ENCODE results near the gene ACADVL.
"Not testable (repeated sequence)": the region's sequence is repeated elsewhere in the genome, so short reads cannot be mapped to it uniquely, and the experiment has no call there.

The ACADVL gene

DNA sequence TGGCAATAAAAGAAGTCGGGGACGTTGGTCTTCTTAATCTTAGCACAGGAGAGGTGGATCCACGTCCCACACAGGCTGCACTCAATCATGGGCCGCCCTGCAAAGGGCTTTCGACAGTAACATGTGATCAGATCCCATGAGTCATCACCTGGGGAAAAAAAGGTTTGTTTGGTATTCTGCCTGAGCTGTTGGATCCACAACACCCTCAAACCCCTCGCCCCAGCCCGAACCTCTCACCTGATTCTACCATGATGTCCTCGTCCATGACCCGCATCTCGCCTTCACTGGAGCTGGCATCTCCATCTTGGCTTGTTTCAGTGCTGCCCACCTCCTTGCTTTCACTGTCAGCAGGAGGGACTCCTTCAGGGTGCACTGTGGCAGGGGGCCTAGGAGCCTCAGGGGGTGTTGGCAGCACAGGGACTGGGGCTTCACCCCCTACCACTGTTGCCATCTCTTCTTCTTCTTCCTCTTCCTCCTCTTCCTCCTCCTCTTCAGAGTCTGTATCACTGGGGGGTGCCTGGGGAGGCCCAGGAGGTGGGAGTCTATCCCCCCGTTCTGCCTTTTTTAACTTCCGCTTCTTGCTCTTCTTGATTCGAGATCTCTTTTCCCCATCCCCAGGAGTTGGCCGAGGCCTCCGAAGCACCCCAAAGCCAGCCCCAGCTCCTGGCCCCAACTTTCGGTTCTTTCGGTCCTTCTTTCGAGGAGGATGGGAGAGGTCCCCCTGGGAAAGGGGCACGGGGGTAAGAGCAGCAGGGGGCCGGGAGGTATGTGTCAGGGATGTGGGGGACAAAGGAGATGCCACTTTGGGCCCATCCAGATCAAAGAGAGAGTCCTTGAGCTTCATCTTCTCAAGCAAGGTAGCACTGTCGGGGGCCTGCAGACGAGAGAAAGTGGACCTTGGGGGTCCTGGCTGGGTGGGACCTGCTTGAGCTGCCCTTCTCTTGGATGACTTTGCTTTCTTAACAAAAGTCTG, 16.2 kb downstream of the ACADVL start:
- no peak for DNase-seq

DNA sequence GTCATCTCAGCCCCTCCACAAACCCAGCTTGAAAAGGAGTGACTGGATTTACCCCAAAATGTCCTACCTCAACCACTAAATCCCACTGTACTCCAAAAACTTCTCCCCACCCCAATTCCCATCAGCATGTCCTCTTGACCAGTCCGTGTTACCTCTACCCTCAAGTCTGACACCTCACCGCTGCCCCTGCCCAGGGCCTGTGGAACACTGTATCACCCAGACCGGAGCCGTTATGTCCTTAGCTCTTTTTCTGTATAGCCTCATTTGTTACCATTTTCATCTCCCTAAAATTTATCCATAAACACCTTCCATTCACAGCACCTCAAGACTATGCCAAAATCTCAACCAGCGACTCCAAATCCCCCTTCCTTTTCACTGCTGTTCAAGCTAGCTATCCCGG, 17.1 kb downstream of the ACADVL start:
- no peak for DNase-seq

DNA sequence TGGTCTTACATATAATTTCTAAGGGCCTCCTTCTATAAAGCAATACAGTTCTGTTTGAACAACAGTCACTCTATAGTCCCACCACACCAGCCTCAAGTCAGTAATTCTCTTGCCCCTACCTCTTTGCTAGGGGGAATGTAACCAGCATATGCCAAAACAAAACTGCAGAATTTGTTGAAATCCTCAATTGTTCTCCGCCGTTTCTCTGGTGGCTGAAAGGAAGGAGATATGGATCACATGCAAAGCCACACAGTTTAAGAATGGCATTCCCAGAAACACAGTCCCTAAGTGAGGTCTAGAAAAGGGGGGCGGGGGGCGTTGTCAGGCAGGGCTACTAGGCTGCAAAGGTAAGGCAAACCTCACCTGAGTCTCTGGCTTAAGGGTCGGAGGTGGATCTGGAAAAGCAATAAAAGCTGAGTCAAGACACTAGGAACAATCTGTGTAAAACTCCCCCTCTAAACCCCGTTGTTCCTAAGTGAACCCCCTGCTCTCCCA, 17.6 kb downstream of the ACADVL start:
- no peak for DNase-seq

DNA sequence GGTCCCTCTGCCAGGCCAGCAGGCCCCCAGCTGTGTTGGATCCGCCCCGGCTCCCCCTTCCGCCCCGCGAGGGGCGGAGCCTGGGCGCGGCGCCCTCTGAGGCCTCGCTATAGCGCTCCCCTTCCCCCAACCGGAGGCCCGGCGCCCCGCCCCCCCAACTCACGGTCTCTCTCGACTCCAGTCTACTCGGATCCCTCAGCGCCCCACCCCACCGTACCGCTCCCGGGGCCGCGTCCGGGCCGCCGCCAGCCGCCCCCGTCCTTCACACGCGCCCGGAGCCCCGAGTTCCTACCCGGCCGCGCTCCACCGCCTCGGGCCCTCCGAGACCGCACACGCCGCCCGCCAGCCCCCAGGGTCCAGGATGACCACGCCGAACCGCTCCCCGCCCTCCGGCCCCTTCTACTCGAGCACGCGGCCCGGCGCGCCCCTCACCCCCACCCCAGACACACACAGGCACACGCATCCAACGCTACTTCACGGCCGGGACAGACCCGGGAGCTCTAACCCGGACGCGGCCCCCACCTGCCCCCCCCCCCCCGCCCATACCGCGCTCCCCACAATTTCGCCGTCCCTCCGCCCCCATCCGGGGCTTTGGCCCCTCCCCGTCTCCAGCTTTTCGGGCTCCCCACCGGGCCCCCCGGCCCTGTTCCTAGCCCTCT, 18.2 kb downstream of the ACADVL start:
- no peak for DNase-seq

DNA sequence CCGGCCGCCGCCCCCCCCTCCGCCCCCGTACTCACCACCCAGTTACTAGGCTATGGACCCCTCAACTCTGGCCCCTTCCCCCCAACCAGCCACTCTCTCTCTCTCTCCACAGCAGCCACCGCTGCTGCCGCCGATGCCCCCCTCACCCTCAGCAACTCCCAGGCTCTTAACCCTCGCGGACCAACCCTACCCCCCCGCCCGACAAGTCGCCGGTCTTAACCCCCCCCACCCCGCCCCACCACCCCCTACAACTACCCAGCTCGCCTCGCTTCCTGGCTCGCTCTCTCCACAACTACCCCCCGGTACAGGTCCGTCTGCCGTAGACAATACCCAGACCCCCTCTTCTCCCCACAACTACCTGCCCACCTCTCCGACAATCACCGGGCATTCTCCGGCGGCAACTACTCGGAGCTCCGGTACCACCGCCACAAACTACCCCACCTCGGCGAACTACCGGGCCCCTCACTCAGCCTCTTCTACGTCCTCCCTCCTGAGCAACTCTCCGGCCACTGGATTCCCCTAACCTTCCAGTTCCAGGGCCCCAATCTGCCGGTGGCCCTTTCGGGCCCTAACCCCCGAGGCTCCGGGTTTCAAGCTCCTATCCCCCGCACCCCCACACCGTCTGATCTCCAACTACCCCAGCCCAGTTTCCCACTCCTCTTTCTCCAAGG, 18.8 kb downstream of the ACADVL start:
- no peak for DNase-seq

DNA sequence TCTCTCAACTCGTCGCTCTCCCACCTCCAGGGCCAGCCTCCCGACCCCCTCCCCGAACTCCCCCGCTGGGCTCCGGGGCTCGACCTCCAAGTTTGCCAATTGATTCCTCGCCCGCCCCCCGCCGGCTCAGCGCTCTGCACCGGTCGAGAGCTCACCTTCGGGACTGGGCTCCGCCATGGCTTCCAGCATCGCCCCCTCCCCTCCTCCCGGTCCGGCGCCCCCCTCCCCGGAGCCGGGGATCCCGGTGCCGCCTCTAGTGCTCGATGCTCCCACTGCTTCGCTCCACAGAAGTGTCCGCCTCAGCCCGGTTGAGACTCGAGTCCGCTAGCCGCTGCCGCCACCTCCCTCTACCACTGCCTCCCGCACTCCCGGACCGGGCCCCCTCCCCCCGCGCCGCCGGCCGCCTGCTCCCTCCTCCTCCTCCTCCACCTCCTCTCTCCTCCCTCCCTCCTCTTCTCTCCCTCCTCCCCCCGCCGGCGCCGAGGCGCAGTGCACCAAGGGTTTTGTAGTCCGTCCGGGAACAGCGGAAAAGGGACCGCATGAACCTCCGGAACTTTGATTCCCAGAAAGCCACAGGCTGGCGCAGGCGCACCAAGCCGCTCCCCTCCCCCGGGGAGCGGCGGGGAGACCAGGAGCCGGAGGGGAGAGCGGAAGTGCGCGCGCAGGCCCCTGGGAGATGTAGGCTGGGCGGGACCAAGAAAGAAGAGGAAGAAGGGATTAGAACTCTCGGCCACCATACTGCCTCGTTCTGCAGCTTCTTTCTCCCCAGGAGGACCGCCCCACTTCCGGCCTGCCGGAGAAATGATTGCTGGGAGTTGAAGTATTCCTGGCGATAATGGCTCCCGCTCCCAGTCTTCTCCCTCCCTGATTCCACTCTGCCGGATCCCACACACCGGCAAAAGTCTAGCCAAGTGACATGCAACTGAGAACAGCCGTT, 19.6 kb downstream of the ACADVL start, which contains the start of gene PHF23:
TSS of gene PHF23 (minus strand) at position 367 of the 937 bp plus-strand sequence. CDS start at position 189, 178 bp downstream.
- peak; percentile 99 for DNase-seq

DNA sequence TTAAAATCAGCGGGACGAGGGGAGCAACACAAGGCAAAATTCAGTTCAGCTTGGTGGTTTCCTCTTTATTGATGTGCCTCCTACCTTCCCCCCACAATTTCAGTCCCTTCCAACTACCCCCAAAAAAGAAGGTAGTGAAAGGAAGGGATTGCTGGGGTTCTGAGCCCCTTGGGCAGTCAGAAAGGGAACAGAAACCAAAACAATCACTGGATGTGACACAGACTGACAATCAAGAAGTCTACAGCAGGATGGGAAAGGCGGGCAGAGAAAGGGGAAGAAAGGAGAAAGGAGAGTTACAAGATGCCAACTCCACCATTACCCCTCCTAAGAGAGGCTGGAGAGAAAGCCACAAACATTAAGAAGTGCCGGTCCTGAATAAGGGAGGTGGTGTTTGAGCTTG, 20.6 kb downstream of the ACADVL start:
- no peak for DNase-seq

DNA sequence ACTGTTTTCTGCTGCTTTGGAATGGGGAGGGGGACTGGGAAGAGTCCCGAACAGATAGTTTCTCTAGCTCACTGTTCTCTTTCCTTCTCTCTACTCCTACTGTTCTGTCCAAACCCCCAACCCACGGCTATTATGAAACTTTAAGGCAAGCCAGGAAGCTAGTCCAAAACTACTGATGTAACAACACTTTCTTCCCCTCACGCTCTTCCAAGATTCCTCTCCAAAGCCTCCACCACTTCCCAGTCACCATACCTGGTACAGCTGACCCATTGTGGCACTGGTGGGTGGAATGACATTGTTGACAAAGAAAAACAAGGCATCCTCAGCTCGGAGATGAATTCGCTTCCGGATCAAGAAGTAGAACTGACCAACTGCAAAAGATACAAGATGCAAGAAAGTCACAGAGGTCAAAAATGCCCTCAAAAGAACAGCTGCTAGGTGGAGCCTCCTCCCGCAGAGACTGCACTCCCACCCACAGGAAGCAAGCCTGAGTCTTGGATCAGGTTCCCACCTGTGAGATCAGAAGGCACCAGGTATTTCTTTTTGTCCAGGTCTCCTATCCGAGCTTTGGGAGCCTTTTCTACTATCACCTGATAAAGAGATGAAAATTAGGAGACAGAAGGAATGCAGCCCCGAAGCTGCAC, 21.5 kb downstream of the ACADVL start:
- no peak for DNase-seq

DNA sequence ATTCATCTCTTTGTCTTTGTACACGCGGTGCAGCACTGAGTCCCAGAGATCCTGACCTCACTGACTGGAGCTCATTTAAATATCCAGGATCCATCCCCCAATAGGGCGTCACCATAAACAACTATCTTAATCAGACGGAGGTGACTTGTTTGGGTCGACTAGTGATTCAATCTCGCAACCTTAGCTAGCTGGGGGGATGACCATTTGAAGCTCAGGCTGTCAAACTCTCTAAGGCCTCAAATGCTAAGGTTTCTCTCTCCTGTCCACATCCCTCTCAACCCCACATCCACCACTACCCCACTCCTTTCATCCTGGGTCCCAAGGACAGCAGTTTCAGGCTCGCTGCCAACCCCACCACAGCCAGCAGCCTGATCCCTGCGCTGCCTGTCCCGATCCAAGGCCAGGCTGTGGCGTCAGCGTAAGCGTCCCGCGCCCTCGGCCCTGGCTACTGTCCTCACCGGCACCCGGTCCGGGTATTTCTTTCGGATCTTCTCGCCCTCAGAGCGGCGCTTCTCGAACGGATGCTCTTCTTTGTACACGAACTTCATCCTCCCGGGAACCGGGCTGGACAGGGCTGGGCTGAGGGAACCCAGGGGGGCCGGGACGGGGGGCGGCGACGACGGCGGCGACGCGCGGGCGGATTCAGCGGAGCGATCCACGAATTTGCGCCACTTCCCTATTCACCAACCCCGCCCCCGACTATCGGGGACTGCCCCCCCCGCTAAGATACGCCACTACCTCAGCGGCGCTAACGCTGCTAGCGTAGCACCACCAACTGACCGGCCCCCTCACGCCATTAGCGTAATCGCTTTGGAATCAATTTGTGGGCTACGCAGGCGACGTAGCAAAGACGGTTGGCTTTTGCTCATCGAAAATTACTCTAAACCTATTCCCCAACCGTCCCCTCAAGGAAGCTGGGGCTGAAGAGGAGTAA, 22.3 kb downstream of the ACADVL start, which contains the start of gene GABARAP:
TSS of gene GABARAP (minus strand) at position 667 of the 934 bp plus-strand sequence. CDS start at position 548, 119 bp downstream.
- peak in 1 of 2 experiments; percentile 81 for DNase-seq

DNA sequence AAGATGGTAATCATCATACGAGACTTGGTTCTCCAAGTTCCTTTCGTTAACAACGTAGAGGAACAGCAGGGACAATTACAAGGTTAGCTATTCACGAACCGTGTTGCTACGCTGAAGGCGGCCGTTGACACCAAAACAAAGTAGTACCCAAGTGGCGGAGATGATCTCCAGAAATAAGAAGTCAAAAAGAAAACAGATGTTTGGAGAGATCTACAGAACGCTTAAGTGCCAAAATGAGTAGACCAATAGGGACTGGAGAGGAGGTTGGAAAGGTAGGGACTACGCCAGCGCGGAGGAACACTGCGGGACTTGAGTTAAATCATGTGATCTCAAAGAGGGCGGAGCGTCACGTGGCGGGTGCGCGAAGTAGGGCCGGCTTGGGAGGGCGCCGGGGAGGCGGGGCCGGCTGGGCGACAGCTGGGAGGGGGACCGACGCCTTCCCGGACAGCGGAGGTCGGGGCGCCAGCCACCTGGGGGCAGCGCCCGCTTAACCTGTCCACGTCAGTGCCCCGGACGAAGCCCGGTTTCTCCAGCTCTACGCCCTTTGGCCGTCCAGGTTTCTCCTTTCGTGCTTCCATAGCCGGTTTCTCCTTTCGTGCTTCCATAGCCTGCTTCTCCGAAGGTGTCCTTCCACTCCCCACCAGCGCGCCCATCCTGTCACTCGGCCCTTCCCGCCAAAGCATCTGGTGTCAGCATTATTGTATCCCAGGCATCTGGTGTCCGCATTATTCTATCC, 23.1 kb downstream of the ACADVL start:
- peak in 1 of 2 experiments; percentile 90 for DNase-seq

DNA sequence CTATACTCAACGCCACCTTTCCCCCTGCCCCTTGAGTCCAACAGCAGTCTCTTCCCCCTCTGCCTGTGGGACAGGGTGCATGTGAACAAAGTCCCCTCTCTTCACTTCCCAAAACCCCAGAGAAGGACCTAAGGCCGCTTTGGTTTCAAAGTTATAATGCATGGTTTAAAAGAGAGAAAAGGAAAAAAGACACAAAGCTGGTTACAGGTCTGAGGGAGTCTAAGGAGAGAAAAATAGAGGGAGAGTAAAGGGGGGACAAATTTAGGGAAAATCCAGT, 23.7 kb downstream of the ACADVL start:
- DNase-seq, result no peak

DNA sequence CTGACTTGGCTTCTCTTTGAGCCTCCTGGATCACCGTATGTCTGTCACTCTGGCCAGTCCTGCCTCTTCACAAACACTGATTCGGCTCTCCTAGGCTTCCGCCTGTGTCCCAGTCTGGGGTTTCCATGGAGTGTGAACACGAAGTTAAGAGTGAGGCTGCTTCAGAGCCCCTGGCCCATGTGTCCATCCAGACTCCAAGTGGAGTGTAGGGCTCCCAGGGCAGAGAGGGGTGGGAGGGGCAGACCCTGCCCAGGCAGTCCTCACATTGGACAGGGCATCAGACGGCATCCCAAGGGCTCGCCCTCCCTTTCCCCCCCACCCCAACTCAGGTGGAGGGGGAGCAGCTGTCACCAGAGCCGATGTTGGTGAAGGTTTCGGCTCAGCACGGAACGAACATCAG, 24.1 kb downstream of the ACADVL start:
- not testable (repeated sequence) for DNase-seq

DNA sequence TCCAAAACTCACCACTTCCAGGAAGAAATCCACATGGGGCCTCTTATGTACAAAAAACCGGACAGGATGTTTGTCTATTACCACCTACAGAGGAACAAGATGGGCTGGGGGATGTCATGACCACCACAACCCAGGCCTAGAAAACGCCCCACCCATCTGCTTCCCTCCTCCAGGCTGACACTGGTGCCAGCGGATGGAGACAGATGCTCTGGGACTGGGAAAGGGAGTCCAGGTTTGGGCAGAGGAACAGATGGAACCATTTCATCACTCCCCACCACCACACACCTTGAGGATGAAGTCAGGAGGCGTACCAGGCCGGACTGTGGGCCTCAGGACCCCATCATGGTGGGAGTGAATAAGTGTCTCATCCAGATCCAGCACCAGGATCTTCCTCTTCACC, 27.0 kb downstream of the ACADVL start:
- no peak for DNase-seq

DNA sequence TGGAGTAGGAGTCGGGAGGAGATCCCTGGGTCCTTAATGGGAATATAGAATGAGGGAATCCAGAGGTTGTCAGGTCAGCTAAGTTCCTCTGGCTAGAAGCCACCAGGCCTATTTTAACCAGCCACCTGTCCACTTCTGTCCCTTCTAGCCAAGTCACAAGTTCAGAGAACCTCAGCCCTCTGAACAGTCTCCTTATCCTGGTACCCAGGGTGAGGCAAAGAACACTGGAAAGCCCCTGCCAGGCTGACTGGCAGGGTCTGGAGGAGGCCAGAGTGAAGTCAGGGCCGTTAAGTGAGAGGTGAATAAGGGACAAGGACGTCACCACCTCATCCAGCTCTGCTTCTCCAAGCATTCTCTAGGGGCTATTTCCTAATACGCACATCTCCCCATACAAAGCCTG, 29.1 kb downstream of the ACADVL start:
- DNase-seq, result no peak

DNA sequence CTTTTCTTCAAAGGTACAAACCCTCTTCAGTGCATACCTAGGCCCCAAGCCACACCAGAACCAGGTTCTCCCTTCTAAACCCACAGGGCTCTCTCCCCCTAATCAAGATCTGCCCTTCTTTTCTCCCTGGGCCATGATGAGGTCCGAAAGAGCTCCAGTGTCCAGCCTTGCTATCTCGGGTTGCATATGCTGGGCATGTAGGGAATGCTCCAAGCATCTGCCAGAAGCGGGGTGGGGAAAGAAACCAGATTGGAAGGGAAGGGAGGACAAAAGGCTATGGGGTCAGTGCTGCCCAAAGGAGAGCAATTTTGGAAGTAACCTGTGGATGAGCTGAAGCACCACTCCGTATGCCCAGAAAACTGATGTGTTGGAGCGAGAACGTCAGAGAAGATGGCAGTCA, 29.5 kb downstream of the ACADVL start:
- no peak for DNase-seq

DNA sequence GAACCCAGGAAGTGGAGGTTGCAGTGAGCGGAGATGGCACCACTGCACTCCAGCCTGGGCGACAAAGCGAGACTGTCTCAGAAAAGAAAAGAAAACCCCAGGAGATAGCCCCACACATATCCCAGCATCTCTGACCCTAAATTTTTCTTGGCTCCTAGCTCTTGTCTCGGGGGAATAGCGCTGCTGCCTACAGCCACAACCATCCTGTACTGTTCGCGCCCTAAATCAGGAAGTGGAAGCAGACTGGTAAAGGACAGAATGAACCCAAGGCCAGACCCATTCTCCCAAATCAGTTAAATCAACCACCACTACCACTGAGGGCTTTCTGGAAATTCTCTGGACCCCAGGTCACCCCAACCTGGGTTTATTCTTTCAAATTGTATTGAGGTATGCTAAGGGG, 30.1 kb downstream of the ACADVL start:
- DNase-seq, result no peak

DNA sequence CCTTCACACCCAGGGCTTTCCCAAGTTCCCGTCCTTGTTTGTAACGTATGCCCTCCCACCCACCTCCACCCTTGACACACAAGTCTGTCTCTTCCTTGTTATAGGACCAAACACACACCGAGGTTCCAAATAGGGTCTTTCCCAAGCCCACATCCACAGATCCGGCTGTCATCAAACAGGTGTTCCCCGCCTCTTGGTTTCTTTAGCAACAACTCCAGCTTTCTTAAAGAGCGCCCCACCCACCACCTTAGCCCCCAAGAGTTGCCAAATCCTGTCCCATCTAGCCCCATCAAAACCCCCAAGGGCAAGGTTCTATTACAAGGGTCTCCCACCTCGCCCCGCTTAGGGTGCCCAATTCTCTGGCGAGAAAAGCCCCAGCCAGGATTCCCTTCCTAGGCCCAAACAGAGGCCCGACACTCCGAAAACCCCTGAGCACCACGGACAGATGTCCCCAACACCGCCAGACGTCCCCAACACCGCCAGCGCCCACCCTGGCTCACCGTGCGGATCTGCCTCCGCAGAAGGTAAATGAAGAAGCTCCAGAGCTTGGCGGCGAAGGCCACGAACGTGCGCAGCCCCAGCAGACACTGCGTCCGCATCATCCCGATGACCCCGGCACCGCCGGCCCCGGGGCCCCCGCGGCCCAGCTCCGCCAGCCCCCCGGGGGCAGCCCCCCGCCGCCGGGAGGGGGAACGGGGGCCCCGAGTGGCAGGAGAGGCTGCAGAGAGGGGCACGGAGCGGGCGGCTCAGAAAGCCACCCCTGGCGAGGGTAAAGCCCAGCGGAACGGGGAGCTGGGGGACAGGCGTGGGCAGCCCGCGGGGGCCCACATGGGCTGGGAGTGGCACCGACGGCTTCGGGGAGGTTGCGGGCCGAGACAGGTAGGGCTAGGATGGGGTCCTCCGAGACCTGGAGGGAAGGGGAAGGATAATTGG, 31.2 kb downstream of the ACADVL start:
- DNase-seq, result no peak

DNA sequence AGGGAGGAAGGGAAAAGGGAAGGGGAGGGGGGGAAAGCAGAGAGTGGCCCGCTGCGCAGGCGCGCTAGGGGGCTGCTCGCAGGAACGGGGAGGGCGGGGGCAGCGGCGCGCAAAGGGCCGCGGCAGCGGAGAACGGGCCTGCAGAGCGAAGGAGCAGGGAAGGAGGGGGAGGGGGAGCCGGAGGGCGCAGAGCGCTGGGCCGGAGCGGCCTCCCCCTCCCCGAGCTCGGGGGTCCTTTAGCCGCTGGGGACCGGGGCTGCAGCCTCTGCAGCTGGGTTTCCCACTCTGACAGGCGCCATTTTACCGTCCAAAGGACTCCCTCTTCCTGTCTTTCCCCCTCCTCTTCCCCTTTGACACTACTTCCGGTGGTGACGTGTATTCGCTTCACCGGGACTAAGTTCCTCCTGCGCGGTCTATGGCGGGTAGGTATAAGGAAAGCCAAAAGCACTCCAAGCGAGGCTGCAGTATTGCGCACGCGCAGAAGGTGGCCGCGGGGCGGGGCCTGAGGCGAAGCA, 32.0 kb downstream of the ACADVL start, which contains the start of gene CTDNEP1:
TSS of gene CTDNEP1 (minus strand) at position 74 of the 515 bp plus-strand sequence. CDS start 438 bp downstream, outside the sequence.
- DNase-seq, result peak; percentile 92 to 99
